Calu3 (cell line): ENCODE results near the gene TRMT13. TPM values are rescaled to one million over a fixed set of nuclear protein-coding genes. Genes with fewer than 3 reads are reported as not detected.

Source experiments
- BruUV-seq: library from RNA; stranded (reverse); fragments of 400-500 nt; replicated peaks from 2 replicates; lab custom pipeline; 2021; lab: Mats Ljungman, UMichigan
- CTCF ChIA-PET: fragments of 300-600 bp; sonication (Branson Sonifier 250); formaldehyde crosslinking; loops from one replicate; lab custom pipeline; 2022; ENCODE audit warnings: antibody characterized with exemption; lab: Charles Lee
- DNase-seq: peaks from one replicate; pipeline ENCODE4 v3.0.0; 2022
- H3K27ac Mint-ChIP-seq: one replicate; pipeline ENCODE4 v1.8.0; 2022; ENCODE audit warnings: mixed read lengths; ENCODE audit not compliant: unreplicated experiment
- H3K27me3 Mint-ChIP-seq: one replicate; pipeline ENCODE4 v1.8.0; 2022; ENCODE audit warnings: mixed read lengths; ENCODE audit not compliant: unreplicated experiment
- H3K36me3 Mint-ChIP-seq: one replicate; pipeline ENCODE4 v1.8.0; 2022; ENCODE audit warnings: mild to moderate bottlenecking, moderate library complexity, mixed read lengths; ENCODE audit not compliant: insufficient read depth, unreplicated experiment
- H3K4me1 Mint-ChIP-seq: one replicate; pipeline ENCODE4 v1.8.0; 2022; ENCODE audit warnings: mild to moderate bottlenecking, low read depth, mixed read lengths; ENCODE audit not compliant: unreplicated experiment
- H3K4me3 Mint-ChIP-seq: one replicate; pipeline ENCODE4 v1.8.0; 2022; ENCODE audit warnings: mild to moderate bottlenecking, low read depth, moderate library complexity, mixed read lengths; ENCODE audit not compliant: unreplicated experiment
- H3K9me3 Mint-ChIP-seq: one replicate; pipeline ENCODE4 v1.8.0; 2022; ENCODE audit warnings: low read depth, mixed read lengths; ENCODE audit not compliant: unreplicated experiment
- CTCF ChIP-seq: fragments of 200-600 bp; IDR thresholded peaks from one replicate; pipeline ENCODE4 v1.8.0; 2022; ENCODE audit warnings: antibody characterized with exemption; ENCODE audit not compliant: unreplicated experiment
- intact Hi-C: fragments of 100-400 bp; cut with micrococcal nuclease; formaldehyde crosslinking; loops from one replicate; pipeline ENCODE4 v1.10.0; 2022; ENCODE audit not compliant: unreplicated experiment
- total RNA-seq: library from RNA; stranded (reverse); gene quantifications from 2 replicates; pipeline ENCODE4 v1.2.3, GENCODE V29; 2022

The TRMT13 gene
- total RNA-seq, 1 experiment from 2014 or later: 18.9 TPM

- no peaks in the 10 kb centered on the region for H3K36me3 Mint-ChIP-seq
- peaks cover 2% of the 10 kb centered on the region for H3K9me3 Mint-ChIP-seq
- TF ChIP-seq CTCF: no peak
- CTCF ChIA-PET: no interaction called here
- no peaks in the 10 kb centered on the region for H3K4me1 Mint-ChIP-seq
- no peak for DNase-seq
- H3K27ac Mint-ChIP-seq: no peak overlapping the region
- intact Hi-C loops: no loop called here
- H3K27me3 Mint-ChIP-seq: no peaks in the 10 kb centered on the region
- no TSS peak for BruUV-seq
- H3K4me3 Mint-ChIP-seq: no peak overlapping the region
Observed at GRCh38 chr1:100164702-100165101, 31.7 kb downstream of the TRMT13 start.

- Mint-ChIP-seq H3K4me3 (no peak overlapping the region), H3K27ac (no peak overlapping the region), H3K9me3 (peaks cover 2% of the 10 kb centered on the region), H3K4me1 (no peaks in the 10 kb centered on the region), H3K36me3 (no peaks in the 10 kb centered on the region), H3K27me3 (no peaks in the 10 kb centered on the region)
- BruUV-seq: no TSS peak
- intact Hi-C loops: no loop called here
- no peak for TF ChIP-seq CTCF
- no peak for DNase-seq
- CTCF ChIA-PET: no interaction called here
Observed at GRCh38 chr1:100168051-100168450, 35.1 kb downstream of the TRMT13 start.

- intact Hi-C loops: no loop called here
- Mint-ChIP-seq H3K36me3 (no peaks in the 10 kb centered on the region), H3K4me1 (no peaks in the 10 kb centered on the region), H3K27ac (no peak overlapping the region), H3K4me3 (no peak overlapping the region), H3K27me3 (no peaks in the 10 kb centered on the region), H3K9me3 (no peaks in the 10 kb centered on the region)
- no TSS peak for BruUV-seq
- CTCF ChIA-PET: no interaction called here
- no peak for DNase-seq
- no peak for TF ChIP-seq CTCF
Observed at GRCh38 chr1:100177295-100178041, 44.5 kb downstream of the TRMT13 start.

GRCh38 chr1:100178091-100178490, 45.1 kb downstream of the TRMT13 start, which contains the start of gene LRRC39:
Gene LRRC39 (minus strand): TSS chr1:100178256. CDS start chr1:100168516, 9,740 bp downstream.
- no peak for DNase-seq
- no peaks in the 10 kb centered on the region for H3K36me3 Mint-ChIP-seq
- no peaks in the 10 kb centered on the region for H3K9me3 Mint-ChIP-seq
- no TSS peak for BruUV-seq
- no peaks in the 10 kb centered on the region for H3K27me3 Mint-ChIP-seq
- no peaks in the 10 kb centered on the region for H3K4me1 Mint-ChIP-seq
- intact Hi-C loops: no loop called here
- CTCF ChIA-PET: no interaction called here
- no peak within 1 kb of the TSS for H3K4me3 Mint-ChIP-seq
- TF ChIP-seq CTCF: no peak
- no peak within 1 kb of the TSS for H3K27ac Mint-ChIP-seq
